Gastrocnemius medialis (tissue), 4 donors: ENCODE results near the gene RPGR.

Source experiments
- CTCF ChIP-seq, 5 experiments: fragments of 450-650 bp in 3 of 5; fragments of 200-600 bp in 2 of 5; sonication (generic) in 2 of 5; IDR thresholded peaks in 4 of 5; conservative IDR thresholded peaks in 1 of 5; 1 replicate in 4 of 5; 2 replicates in 1 of 5; pipeline ENCODE4 v1.5.1; 2016 to 2019; ENCODE audit warnings: antibody characterized with exemption in 5 of 5, mild to moderate bottlenecking in 3 of 5, moderate library complexity in 3 of 5
- POLR2A ChIP-seq, 2 donors: fragments of 450-650 bp; IDR thresholded peaks; one replicate each; pipeline ENCODE4 v1.6.1; 2017; ENCODE audit warnings: antibody characterized with exemption in 2 of 2, mild to moderate bottlenecking in 2 of 2, moderate library complexity in 2 of 2

DNA sequence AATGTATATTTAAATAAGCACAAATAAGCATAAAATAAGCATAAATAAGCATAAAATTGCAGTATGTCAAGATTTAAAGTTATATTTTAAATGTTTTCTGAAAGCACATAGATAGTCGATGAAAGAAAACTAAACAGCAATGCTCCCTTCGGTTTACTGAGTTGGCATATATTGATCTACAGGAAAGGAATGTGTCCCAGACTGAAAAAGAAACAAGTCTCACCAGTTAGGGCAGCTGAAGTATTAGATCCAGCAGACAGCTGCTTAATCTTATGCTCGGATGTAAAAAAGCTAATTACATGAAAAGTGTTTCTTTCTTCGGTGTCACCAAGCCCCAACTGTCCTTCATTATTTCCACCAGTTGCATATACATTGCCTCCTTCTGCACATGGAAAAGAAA lies 8.7 kb downstream of the RPGR start:
- no peak for TF ChIP-seq CTCF (IDR thresholded peaks at IDR 0.05 in 4 of 5, conservative IDR thresholded peaks at IDR 0.05 in 1 of 5)
- TF ChIP-seq POLR2A (IDR thresholded peaks at IDR 0.05) = no peak
